Measurements from ENCODE around the gene VPS37C.

The VPS37C gene

DNA sequence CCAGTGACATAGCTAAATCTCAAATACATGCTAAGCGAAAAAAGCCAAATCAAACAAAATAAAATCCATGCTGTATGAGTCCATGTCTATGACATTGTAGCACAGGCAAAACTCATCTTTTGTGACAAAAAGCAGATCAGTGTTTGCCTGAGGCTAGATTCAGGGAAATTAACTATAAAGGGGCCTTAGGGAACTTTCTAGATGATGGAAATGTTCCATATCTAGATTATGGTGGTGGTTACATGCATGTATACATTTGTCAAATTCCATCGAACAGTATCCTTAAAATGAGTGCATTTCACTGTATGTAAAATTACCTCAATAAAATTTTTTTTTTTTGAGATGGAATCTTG is 44.1 kb downstream of the VPS37C start:
- no peak for DNase-seq (ENCODE audit: low read depth)
- no peak overlapping the region for H3K4me3 ChIP-seq (ENCODE audit: low read depth, low read length)
- TF ChIP-seq, protein P1, sequence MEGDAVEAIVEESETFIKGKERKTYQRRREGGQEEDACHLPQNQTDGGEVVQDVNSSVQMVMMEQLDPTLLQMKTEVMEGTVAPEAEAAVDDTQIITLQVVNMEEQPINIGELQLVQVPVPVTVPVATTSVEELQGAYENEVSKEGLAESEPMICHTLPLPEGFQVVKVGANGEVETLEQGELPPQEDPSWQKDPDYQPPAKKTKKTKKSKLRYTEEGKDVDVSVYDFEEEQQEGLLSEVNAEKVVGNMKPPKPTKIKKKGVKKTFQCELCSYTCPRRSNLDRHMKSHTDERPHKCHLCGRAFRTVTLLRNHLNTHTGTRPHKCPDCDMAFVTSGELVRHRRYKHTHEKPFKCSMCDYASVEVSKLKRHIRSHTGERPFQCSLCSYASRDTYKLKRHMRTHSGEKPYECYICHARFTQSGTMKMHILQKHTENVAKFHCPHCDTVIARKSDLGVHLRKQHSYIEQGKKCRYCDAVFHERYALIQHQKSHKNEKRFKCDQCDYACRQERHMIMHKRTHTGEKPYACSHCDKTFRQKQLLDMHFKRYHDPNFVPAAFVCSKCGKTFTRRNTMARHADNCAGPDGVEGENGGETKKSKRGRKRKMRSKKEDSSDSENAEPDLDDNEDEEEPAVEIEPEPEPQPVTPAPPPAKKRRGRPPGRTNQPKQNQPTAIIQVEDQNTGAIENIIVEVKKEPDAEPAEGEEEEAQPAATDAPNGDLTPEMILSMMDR (conservative IDR thresholded peaks at IDR 0.05; ENCODE audit: low read depth, low read length): no peak

DNA sequence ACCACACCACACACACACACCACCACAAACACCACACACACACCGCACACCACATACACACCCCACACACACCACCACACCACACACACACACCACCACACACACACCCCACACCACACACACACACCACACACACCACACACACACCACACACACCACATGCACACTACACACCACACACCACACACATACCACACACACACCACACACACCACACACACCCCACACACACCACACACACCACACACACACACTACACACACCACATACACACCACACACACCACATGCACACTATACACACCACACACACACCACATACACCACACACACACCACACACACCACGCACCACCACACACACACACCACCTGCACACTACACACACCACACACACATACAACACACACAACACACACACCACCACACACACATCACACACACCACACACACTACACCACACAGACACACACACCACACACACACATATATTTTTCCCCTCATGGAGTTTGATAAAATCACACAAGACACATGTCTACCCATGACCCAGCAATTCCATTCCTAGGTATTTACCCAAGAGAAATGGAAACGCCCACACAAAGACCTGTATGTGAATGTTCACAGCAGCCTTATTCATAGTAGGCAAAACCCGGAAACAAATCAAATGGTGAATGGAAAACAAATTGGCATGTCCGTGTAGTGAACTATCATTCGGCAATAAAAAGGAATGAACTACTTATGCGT is 44.6 kb downstream of the VPS37C start:
- TF ChIP-seq, protein P1 (conservative IDR thresholded peaks at IDR 0.05; ENCODE audit: low read depth, low read length): no peak

DNA sequence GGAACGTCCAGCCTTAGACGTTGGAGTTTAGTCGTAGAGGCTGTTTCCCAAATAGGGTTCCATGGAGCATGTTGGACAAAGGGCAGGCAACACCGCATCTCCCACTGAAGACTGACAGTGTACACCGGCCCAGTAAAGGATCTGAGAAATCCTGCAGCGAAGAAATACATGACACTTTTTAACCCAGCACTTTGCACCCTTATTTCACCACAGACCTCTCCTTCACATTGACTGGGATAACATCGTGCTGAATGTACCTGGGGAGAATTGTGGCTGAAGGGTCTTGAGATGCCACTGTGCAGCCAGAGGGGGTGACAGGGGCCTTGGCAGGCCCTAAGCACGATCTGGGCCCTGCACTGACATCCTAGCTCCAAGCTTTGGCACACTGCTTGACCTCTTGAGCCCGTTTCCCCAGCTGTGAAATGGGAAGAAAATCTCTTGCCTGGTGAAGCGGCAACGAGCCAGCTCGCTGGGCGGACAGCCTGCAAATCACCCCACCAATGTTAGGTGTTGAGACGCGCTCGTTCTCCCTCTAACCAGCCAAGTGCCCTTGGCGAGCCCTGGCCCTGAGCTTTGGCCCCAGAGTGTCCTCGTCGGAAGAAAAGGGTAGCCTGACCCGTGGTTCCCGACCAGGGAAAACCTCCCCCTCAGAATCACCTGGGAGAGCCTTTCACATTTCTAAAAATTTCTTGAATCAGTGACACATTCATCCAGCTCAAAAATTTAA is 45.6 kb downstream of the VPS37C start:
- DNase-seq (ENCODE audit: low read depth): no peak
- TF ChIP-seq, protein P1 (conservative IDR thresholded peaks at IDR 0.05; ENCODE audit: low read depth, low read length): no peak
- H3K4me3 ChIP-seq (ENCODE audit: low read depth, low read length): no peak overlapping the region

More for the DNA sequence above, 44.6 kb downstream of the VPS37C start:
- H3K4me3 ChIP-seq (ENCODE audit: low read depth, low read length): no peak overlapping the region
- DNase-seq (ENCODE audit: low read depth): no peak

DNA sequence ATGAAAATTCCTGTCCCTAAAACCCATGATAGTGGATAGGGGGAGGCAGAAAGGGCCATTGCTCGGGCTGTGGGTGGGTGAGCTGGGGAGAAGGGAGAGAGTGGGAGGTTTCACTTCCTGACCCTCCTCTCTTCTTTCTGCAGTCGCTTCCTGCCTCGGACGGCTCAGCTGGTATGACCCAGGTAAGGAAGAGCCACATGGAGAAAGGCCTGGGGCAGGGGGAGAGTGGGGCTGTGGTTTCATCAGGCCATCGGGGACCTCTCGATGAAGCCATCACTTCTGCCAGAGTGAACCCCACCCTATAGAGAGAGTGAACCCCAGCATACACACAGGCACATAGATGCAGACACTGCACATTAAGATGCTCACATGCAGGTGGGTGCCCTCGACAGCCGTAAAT is 46.3 kb downstream of the VPS37C start:
- DNase-seq (ENCODE audit: low read depth): no peak
- no peak overlapping the region for H3K4me3 ChIP-seq (ENCODE audit: low read depth, low read length)
- TF ChIP-seq, protein P1 (conservative IDR thresholded peaks at IDR 0.05; ENCODE audit: low read depth, low read length): no peak

DNA sequence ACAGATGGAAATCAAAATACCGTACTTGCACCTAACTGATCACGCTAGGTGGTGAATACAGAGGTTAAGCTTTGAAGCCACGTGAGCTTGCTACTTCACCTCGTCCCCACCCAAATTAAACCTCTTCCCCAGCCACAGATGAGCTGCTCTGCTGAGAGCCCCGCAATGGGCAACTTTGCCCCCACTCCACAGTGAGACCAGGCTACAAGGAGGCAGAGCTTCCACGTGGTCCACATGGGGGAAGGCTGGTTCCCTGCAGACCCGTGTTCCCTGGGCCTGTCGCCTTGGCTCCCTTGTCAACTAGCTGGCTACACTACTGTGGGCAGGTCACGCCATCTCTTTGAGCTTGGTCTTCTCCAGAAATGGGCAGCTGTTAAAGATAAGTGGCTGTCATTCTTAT is 48.0 kb downstream of the VPS37C start:
- H3K4me3 ChIP-seq (ENCODE audit: low read depth, low read length): no peak overlapping the region
- TF ChIP-seq, protein P1 (conservative IDR thresholded peaks at IDR 0.05; ENCODE audit: low read depth, low read length): no peak
- DNase-seq (ENCODE audit: low read depth): no peak

DNA sequence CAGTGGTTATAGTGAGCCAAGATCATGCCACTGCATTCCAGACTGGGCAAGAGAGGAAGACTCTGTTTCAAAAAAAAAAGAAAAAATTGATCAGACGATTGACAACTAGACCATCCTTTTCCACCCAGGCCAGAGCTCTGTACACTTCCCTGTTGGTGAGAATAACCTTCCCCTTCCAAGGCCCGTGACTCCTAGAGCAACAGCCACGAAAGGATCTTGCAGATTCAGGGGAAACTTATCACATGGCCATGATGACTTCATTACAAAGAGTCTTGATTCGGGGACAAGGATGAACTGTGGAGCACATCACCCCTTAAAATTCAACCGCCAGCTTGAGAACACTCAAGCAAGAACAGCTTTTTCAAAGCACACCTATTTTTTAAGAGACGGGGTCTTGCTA is 48.7 kb downstream of the VPS37C start:
- H3K4me3 ChIP-seq (ENCODE audit: low read depth, low read length): no peak overlapping the region
- no peak for DNase-seq (ENCODE audit: low read depth)
- TF ChIP-seq, protein P1 (conservative IDR thresholded peaks at IDR 0.05; ENCODE audit: low read depth, low read length): no peak
